Measurements from ENCODE around the gene CYP11A1. TPM values are rescaled to one million over a fixed set of nuclear protein-coding genes. Genes with fewer than 3 reads are reported as not detected.
A peak's percentile ranks its signal among the peaks of the same experiment; 100 is the strongest.

The CYP11A1 gene
- total RNA-seq, 1 experiment from 2014 or later = 1.2 TPM

DNA sequence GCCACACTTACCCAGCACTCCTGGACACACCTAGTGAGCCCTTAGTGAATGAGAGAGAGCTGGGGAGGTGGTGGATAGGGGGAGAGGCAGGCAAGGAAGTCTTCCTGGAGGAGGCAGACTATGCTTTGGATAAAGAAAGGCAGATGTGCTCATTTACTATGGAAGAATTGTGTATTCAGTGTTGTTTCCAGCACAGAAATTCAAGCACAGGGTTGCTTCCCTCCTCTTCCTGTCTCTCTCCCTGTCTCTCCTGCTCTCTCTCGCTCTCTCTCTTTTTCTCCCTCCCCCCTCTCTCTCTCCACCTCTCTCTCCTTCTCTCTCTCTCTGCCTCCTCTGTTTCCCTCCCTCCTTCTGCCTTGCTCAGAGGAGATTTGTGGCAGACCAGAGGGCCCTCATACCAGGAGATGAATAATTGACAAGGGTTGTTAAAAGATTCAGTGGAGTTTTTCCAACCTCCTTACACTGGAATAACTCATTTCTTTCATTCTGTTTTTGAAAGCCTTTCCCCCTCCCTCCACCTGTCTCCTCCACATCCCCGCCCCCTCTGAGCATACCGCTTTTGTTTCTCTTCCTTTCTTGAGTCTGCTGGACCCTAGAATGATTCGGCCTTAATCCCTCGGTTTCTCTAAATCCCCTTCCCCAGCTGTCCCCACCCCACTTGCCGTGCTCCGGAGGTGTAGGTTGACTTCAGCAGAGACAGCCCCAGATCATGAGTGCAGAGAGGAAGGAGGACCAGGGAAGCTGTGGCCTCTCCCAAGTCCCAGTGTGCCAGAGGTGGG lies 65.7 kb downstream of the CYP11A1 start:
- no peak for DNase-seq (ENCODE audit: low spot score)

GRCh38 chr15:74300057-74300795 lies 67.2 kb downstream of the CYP11A1 start:
- no peak for DNase-seq (ENCODE audit: low spot score)

- DNase-seq (ENCODE audit: low spot score) = no peak
Measured at GRCh38 chr15:74297887-74298286, 69.6 kb downstream of the CYP11A1 start.

- DNase-seq (ENCODE audit: low spot score) = no peak
Measured at GRCh38 chr15:74295800-74296199, 71.6 kb downstream of the CYP11A1 start.

- no peak for DNase-seq (ENCODE audit: low spot score)
Measured at GRCh38 chr15:74294010-74294409, 73.4 kb downstream of the CYP11A1 start.

DNA sequence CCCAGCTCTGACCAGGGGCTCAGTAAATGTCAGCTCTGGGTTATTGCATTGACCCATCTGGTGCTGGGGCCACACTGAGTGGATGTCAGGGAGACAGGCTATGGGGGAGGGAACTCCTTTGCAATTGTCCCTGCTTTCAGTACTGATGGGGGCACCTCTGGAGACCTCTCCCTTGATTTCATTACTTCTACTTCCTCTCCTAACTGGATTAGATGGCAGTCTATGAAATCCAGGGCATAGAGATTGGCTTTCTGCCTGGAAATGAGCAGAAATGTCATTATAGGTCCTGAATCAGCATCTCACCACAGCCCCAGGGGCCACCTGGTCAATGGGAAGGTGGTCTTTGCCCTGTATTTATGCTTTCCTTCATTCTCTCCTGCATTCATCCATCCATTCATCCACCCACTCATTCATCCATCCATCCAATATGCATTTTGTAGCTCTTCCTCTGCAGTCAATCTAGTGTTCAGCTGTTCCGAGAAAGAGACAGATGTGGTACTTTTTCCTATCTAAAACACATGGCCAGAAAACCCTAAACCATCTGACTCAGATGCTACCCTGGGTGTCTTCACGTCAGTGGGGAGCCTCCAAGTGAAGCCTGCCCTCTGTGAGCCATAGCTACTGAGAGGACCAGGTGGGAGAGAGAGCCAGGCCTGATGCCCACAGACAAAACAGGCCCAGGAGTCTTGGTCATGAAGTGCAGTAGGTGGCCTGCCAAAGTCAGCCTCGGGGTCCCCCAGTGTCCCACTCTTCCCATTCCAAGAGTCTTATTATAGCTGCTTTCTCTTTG lies 74.2 kb downstream of the CYP11A1 start:
- DNase-seq (ENCODE audit: low spot score) = no peak

DNA sequence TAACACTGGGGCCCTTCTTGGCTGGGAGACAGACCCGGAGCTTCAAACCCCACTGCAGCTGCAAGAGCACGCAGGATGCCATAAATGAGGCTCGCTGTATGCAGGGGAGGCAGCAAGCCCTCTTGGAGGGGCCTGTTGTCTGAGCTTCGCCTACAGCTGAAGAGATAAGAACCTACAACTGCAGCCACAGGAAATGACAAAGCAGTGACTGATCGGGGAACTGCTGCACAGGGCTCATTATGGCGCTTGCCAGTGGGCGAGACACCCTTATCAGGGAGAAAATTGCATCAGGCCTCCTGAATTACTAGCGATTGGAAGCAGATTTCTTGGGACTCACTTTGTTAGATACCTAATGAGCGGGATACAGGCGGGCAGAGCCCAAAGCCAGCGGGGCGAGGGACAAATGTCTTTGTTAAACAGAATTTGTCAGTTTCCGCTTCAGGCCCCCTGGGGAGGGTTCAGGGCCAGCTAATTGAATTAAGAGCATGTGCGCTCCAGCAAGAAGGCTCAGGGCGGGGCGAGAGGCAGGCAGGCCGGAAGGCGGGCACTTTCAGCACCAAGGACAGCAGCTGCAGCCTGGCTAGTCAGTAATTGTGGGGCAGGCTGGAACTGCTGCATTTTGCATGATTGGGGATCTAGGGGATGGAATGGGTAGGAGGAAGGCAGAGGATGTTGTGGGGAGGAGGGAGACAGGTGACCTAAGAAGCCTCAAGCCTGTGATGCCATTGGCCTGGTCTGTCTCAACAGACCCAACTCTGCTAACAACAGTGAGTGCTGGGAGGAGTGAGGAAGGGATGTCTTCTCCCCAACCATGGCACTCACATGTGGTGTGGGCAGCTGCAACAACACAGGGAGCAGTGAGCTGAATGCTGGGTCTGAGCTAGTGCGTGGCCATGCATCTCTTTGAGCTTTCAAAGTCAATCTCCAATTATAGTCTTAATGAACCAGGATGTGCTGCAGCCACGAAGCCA lies 76.1 kb downstream of the CYP11A1 start:
- DNase-seq (ENCODE audit: low spot score) = peak; percentile 92

- DNase-seq (ENCODE audit: low spot score) = no peak
Measured at GRCh38 chr15:74290645-74291044, 76.8 kb downstream of the CYP11A1 start.

GRCh38 chr15:74289671-74290070 lies 77.8 kb downstream of the CYP11A1 start:
- DNase-seq (ENCODE audit: low spot score) = no peak

Other genes starting within 250 kb of the CYP11A1 start
- not detected in 2 replicates for gene ISLR2, start 237.1 kb downstream of the CYP11A1 start, total RNA-seq (2014; rRNA removed; shearing (Covaris generic))
- gene ISLR, start 193.9 kb downstream of the CYP11A1 start, total RNA-seq (2014; rRNA removed; shearing (Covaris generic)) = 0.41 and 0.53 TPM in 2 replicates
- 2.0 and 3.0 TPM in 2 replicates for gene STRA6, start 164.9 kb downstream of the CYP11A1 start, total RNA-seq (2014; rRNA removed; shearing (Covaris generic))
- 0.24 TPM in 1 of 2 replicates, not detected in the other for gene CCDC33, start 131.3 kb downstream of the CYP11A1 start, total RNA-seq (2014; rRNA removed; shearing (Covaris generic))
- 12.6 and 14.3 TPM in 2 replicates for gene SEMA7A, start 66.3 kb upstream of the CYP11A1 start, total RNA-seq (2014; rRNA removed; shearing (Covaris generic))
- 102 and 137 TPM in 2 replicates for gene UBL7, start 93.5 kb upstream of the CYP11A1 start, total RNA-seq (2014; rRNA removed; shearing (Covaris generic))
- 1.5 and 1.7 TPM in 2 replicates for gene ARID3B, start 173.6 kb upstream of the CYP11A1 start, total RNA-seq (2014; rRNA removed; shearing (Covaris generic))
- gene CLK3, start 248.2 kb upstream of the CYP11A1 start, total RNA-seq (2014; rRNA removed; shearing (Covaris generic)) = 31.9 and 40.0 TPM in 2 replicates